ENCODE measurements around the gene TMEM163.

DNA sequence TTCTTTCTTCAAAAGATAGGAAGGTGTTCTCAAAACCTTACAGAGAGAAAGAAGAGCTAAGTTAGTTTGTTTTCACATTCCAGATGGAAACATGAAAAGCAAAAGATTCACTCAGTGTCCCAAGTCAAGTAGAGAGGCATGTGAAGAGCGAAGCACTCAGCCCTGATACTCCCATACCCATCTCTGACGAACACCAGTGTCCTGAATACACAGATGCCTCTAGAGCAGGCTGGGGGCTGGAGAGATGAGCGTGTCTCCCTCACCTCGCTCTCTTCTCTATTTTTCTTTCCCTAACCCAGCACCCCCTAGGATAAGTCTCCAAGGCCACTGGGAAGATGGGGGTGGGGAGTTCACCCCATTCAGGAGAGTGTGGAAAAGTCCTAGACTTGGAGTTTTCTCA is 227.8 kb downstream of the TMEM163 start:
- no peak for TF ChIP-seq CTCF (IDR thresholded peaks at IDR 0.05; ENCODE audit: low read depth, low read length, poor library complexity, severe bottlenecking)
- no peak for TF ChIP-seq EZH2phosphoT487 (IDR thresholded peaks at IDR 0.05; ENCODE audit: borderline replicate concordance, low read length)

All from DOHH2 (cell line).